GM12878 (cell line): ENCODE measurements around the gene PAPOLA. TPM values are rescaled to one million over a fixed set of nuclear protein-coding genes. Genes with fewer than 3 reads are reported as not detected.

Source experiments
- ATAC-seq: fragments of 200-7000 bp; cut with Tn5 transposase; 3 replicates; pipeline ENCODE4 v1.9.1; 2020; ENCODE audit warnings: mild to moderate bottlenecking, moderate library complexity
- BruUV-seq: library from RNA; stranded (reverse); fragments of 400-500 nt; replicated peaks from 2 replicates; lab custom pipeline; 2021; lab: Mats Ljungman, UMichigan
- CTCF ChIA-PET: fragments of 300-600 bp; sonication (Branson Sonifier 250); formaldehyde crosslinking; extraction: SDS; loops from one replicate; lab custom pipeline; 2021; ENCODE audit warnings: inconsistent platforms; lab: Yijun Ruan, JAX
- POLR2A ChIA-PET: fragments of 350-600 bp; formaldehyde crosslinking; extraction: SDS; loops from one replicate; lab custom pipeline; 2021; ENCODE audit warnings: inconsistent platforms; lab: Charles Lee
- RAD21 ChIA-PET: fragments of 300-600 bp; sonication (Branson Sonifier 250); formaldehyde crosslinking; loops from one replicate; lab custom pipeline; 2023; ENCODE audit warnings: antibody characterized with exemption; ENCODE audit not compliant: unreplicated experiment; lab: Charles Lee
- SMC1A ChIA-PET: fragments of 300-600 bp; sonication (Branson Sonifier 250); formaldehyde crosslinking; loops from one replicate; lab custom pipeline; 2023; ENCODE audit not compliant: unreplicated experiment, uncharacterized antibody; lab: Charles Lee
- DNase-seq: peaks from one replicate; pipeline ENCODE4 v3.0.0-alpha.2; 2011; ENCODE audit warnings: low read depth, low spot score
- FAIRE-seq: peaks from 3 replicates; lab custom pipeline; 2011; peaks lifted over from hg19 to GRCh38; lab: Jason Lieb, UNC
- H2AFZ ChIP-seq: 2 replicates; pipeline ENCODE4 v1.6.0; 2011; ENCODE audit warnings: low read depth, low read length, control low read depth; ENCODE audit not compliant: control insufficient read depth
- H3K27ac ChIP-seq: 2 replicates; pipeline ENCODE4 v1.5.1; 2011; ENCODE audit warnings: control low read depth; ENCODE audit not compliant: control insufficient read depth, insufficient read depth
- H3K27me3 ChIP-seq, 2 experiments: replicated peaks in 1 of 2; 2 replicates each; pipeline versions ENCODE4 v1.6.0 to v1.6.1; 2011; ENCODE audit warnings: low read length in 1 of 2; ENCODE audit not compliant: control insufficient read depth in 2 of 2, insufficient read depth in 2 of 2
- H3K36me3 ChIP-seq, 2 experiments: 2 replicates each; pipeline ENCODE4 v1.5.1; 2011; ENCODE audit warnings: low read length in 1 of 2; ENCODE audit not compliant: control insufficient read depth in 2 of 2, insufficient read depth in 2 of 2
- H3K4me1 ChIP-seq: 2 replicates; pipeline ENCODE4 v1.6.1; 2011; ENCODE audit warnings: mild to moderate bottlenecking, low read length, moderate library complexity, mixed read lengths; ENCODE audit not compliant: control insufficient read depth, insufficient read depth
- H3K4me2 ChIP-seq: 2 replicates; pipeline ENCODE4 v1.6.0; 2011; ENCODE audit warnings: control low read depth; ENCODE audit not compliant: control insufficient read depth, insufficient read depth
- H3K4me3 ChIP-seq: fragments of 200-600 bp; sonication (generic); 2 replicates; pipeline ENCODE4 v1.5.1; 2016
- H3K79me2 ChIP-seq: 2 replicates; pipeline ENCODE4 v1.6.0; 2011; ENCODE audit warnings: low read length; ENCODE audit not compliant: control insufficient read depth, insufficient read depth
- H3K9ac ChIP-seq: 2 replicates; pipeline ENCODE4 v1.8.0; 2011; ENCODE audit warnings: low read length, control low read depth, mixed read lengths; ENCODE audit not compliant: control insufficient read depth, insufficient read depth
- H3K9me3 ChIP-seq: replicated peaks from 3 replicates; pipeline ENCODE4 v1.5.1; 2011; ENCODE audit warnings: mild to moderate bottlenecking, low read length; ENCODE audit not compliant: control insufficient read depth, insufficient read depth
- H4K20me1 ChIP-seq: 2 replicates; pipeline ENCODE4 v1.6.0; 2011; ENCODE audit not compliant: control insufficient read depth, insufficient read depth
- BMI1 ChIP-seq: fragments of 450-650 bp; IDR thresholded peaks from 2 replicates; pipeline ENCODE4 v1.6.1; 2016; ENCODE audit warnings: mild to moderate bottlenecking, moderate library complexity, borderline replicate concordance
- CBX5 ChIP-seq: sonication (generic); IDR thresholded peaks from 2 replicates; pipeline ENCODE4 v1.6.1; 2016; ENCODE audit warnings: low read depth, moderate library complexity, mild to moderate bottlenecking, inconsistent platforms
- ESRRA ChIP-seq: IDR thresholded peaks from 2 replicates; pipeline ENCODE4 v1.6.1; 2012; ENCODE audit warnings: mild to moderate bottlenecking, low read length, improper control_type of control experiment
- HDGF ChIP-seq: fragments of 450-650 bp; IDR thresholded peaks from 2 replicates; pipeline ENCODE4 v1.6.1; 2016; ENCODE audit warnings: antibody characterized with exemption
- IKZF1 ChIP-seq: fragments of 450-650 bp; conservative IDR thresholded peaks from 2 replicates; pipeline ENCODE4 v1.6.1; 2017; ENCODE audit warnings: antibody characterized with exemption, mild to moderate bottlenecking
- LARP7 ChIP-seq: fragments of 450-650 bp; IDR thresholded peaks from 2 replicates; pipeline ENCODE4 v1.6.1; 2017; ENCODE audit warnings: mild to moderate bottlenecking
- MEF2A ChIP-seq: IDR thresholded peaks from 2 replicates; pipeline ENCODE4 v1.6.1; 2011; ENCODE audit warnings: low read depth, mild to moderate bottlenecking, low read length, moderate library complexity; ENCODE audit not compliant: insufficient read depth
- MXI1 ChIP-seq: fragments of 150-350 bp; IDR thresholded peaks from 2 replicates; pipeline ENCODE4 v1.6.1; 2011; ENCODE audit warnings: low read depth, mild to moderate bottlenecking, inconsistent platforms, low read length, improper control_type of control experiment
- ZBTB11 ChIP-seq: fragments of 450-650 bp; formaldehyde crosslinking; IDR thresholded peaks from 2 replicates; pipeline ENCODE4 v1.5.0; 2022; ENCODE audit warnings: mild to moderate bottlenecking, missing genetic modification characterization
- ZZZ3 ChIP-seq: IDR thresholded peaks from 2 replicates; pipeline ENCODE4 v1.6.1; 2011; ENCODE audit warnings: low read depth; ENCODE audit not compliant: control insufficient read depth, insufficient read length
- WGBS: methylation state at CpG from one replicate; pipeline ENCODE4 v1.1.6; 2016; ENCODE audit warnings: low lambda C conversion rate; ENCODE audit not compliant: insufficient replicate concordance, insufficient coverage; ENCODE audit errors: missing lambda C conversion rate; 5-methylcytosine and 5-hydroxymethylcytosine counted together
- in situ Hi-C: fragments of 300-500 bp; cut with MboI; formaldehyde crosslinking; loops from 9 replicates; pipeline ENCODE4 v1.14.3; 2018; ENCODE audit warnings: mixed read lengths
- intact Hi-C: fragments of 100-400 bp; cut with micrococcal nuclease; formaldehyde crosslinking; loops from one replicate; pipeline ENCODE4 v1.14.2; 2022; ENCODE audit not compliant: unreplicated experiment
- polyA plus RNA-seq, 11 experiments: library from polyadenylated mRNA; depleted of rRNA in 4 of 11; unstranded in 6 of 11; stranded (reverse) in 5 of 11; fragments of >200 nt; fragmentation: Nextera tagmentation in 4 of 11; fragmentation: Illumina TruSeq in 1 of 11; extraction: Ambion mirVana in 4 of 11; extraction: Trizol in 1 of 11; gene quantifications; 1 replicate in 1 of 11; 2 replicates in 10 of 11; pipeline versions ENCODE4 v1.2.1 to v1.2.3, GENCODE V29; 2011 to 2016; ENCODE audit warnings: inconsistent platforms in 2 of 11, missing spikeins in 2 of 11, low read depth in 1 of 11
- total RNA-seq, 4 experiments: library from RNA; depleted of rRNA in 3 of 4; stranded (reverse); fragments of >200 nt in 3 of 4; fragmentation: Illumina TruSeq in 1 of 4; extraction: Trizol in 1 of 4; gene quantifications; 2 replicates each; pipeline versions ENCODE4 v1.2.1 to v1.2.3, GENCODE V29; 2013 to 2021
- TF ChIP-seq, protein P1 (sequence below): fragments of 450-650 bp; IDR thresholded peaks from 2 replicates; pipeline ENCODE4 v1.6.1; 2017; ENCODE audit warnings: mild to moderate bottlenecking, moderate library complexity
- TF ChIP-seq, protein P2 (sequence below): fragments of 450-650 bp; formaldehyde crosslinking; IDR thresholded peaks from 2 replicates; pipeline ENCODE4 v1.4.0; 2020; ENCODE audit warnings: mild to moderate bottlenecking, moderate library complexity

Gene PAPOLA
- total and polyA plus RNA-seq, 10 of the 15 experiments (the other 5 are each of a cell fraction or from before 2014, with no cell fraction given), result 46.0 to 185 (median 114) TPM

GRCh38 chr14:96576359-96576758 lies 74.2 kb downstream of the PAPOLA start (continued):
- TF ChIP-seq, protein P1, sequence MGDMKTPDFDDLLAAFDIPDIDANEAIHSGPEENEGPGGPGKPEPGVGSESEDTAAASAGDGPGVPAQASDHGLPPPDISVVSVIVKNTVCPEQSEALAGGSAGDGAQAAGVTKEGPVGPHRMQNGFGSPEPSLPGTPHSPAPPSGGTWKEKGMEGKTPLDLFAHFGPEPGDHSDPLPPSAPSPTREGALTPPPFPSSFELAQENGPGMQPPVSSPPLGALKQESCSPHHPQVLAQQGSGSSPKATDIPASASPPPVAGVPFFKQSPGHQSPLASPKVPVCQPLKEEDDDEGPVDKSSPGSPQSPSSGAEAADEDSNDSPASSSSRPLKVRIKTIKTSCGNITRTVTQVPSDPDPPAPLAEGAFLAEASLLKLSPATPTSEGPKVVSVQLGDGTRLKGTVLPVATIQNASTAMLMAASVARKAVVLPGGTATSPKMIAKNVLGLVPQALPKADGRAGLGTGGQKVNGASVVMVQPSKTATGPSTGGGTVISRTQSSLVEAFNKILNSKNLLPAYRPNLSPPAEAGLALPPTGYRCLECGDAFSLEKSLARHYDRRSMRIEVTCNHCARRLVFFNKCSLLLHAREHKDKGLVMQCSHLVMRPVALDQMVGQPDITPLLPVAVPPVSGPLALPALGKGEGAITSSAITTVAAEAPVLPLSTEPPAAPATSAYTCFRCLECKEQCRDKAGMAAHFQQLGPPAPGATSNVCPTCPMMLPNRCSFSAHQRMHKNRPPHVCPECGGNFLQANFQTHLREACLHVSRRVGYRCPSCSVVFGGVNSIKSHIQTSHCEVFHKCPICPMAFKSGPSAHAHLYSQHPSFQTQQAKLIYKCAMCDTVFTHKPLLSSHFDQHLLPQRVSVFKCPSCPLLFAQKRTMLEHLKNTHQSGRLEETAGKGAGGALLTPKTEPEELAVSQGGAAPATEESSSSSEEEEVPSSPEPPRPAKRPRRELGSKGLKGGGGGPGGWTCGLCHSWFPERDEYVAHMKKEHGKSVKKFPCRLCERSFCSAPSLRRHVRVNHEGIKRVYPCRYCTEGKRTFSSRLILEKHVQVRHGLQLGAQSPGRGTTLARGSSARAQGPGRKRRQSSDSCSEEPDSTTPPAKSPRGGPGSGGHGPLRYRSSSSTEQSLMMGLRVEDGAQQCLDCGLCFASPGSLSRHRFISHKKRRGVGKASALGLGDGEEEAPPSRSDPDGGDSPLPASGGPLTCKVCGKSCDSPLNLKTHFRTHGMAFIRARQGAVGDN, result no peak

DNA sequence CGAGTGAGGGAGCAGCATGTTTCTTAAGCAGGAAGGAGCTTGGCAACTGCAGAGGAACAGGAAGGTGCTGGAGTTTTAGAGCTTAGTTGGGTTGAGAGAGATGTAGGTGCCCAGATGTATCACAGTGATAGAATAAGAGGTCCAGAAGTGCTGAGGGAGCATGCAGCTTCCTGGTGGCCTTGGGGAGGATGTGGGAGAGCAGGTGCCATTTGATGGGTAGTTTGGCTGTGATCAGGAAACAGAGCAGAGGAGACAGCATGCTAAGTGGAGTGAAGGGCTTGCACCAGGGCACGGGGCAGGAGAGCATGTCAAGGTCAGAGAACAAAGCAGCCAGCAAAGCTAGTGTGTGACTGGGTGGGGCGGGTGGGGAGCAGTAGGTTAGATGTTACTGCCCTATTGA lies 74.8 kb downstream of the PAPOLA start:
- Histone ChIP-seq H2AFZ (no peak overlapping the region), H3K79me2 (no peaks in the 10 kb centered on the region)
- SMC1A ChIA-PET, result interaction anchor here (1.0 to 1.7 kb wide), 3 partner anchors 11 to 163 kb away, joined by 3 to 7 read pairs (median 5); no protein-coding TSS in a partner anchor
- TF ChIP-seq MEF2A, result no peak
- TF ChIP-seq MXI1, result no peak
- TF ChIP-seq ESRRA, result no peak
- TF ChIP-seq LARP7, result no peak
- TF ChIP-seq IKZF1, result no peak
- TF ChIP-seq HDGF, result no peak
- TF ChIP-seq CBX5, result no peak
- TF ChIP-seq, protein P2, sequence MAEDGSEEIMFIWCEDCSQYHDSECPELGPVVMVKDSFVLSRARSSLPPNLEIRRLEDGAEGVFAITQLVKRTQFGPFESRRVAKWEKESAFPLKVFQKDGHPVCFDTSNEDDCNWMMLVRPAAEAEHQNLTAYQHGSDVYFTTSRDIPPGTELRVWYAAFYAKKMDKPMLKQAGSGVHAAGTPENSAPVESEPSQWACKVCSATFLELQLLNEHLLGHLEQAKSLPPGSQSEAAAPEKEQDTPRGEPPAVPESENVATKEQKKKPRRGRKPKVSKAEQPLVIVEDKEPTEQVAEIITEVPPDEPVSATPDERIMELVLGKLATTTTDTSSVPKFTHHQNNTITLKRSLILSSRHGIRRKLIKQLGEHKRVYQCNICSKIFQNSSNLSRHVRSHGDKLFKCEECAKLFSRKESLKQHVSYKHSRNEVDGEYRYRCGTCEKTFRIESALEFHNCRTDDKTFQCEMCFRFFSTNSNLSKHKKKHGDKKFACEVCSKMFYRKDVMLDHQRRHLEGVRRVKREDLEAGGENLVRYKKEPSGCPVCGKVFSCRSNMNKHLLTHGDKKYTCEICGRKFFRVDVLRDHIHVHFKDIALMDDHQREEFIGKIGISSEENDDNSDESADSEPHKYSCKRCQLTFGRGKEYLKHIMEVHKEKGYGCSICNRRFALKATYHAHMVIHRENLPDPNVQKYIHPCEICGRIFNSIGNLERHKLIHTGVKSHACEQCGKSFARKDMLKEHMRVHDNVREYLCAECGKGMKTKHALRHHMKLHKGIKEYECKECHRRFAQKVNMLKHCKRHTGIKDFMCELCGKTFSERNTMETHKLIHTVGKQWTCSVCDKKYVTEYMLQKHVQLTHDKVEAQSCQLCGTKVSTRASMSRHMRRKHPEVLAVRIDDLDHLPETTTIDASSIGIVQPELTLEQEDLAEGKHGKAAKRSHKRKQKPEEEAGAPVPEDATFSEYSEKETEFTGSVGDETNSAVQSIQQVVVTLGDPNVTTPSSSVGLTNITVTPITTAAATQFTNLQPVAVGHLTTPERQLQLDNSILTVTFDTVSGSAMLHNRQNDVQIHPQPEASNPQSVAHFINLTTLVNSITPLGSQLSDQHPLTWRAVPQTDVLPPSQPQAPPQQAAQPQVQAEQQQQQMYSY (CRISPR knock-in tag), result no peak
- TF ChIP-seq ZBTB11 (CRISPR knock-in tag), result no peak
- no peak for TF ChIP-seq ZZZ3
- TF ChIP-seq BMI1, result no peak

More for the DNA sequence above, 74.8 kb downstream of the PAPOLA start:
- ChIA-PET POLR2A (no interaction called here), RAD21 (interaction anchor here (1.1 kb wide), 1 partner anchor 165 kb away, joined by 4 read pairs; no protein-coding TSS in a partner anchor), CTCF (interaction anchor here (0.6 to 2.7 kb wide), 6 partner anchors 9 to 209 kb away, joined by 3 to 14 read pairs (median 4); no protein-coding TSS in a partner anchor)
- FAIRE-seq (no peak), ATAC-seq (peak; percentile 33), DNase-seq (no peak)
- no peak overlapping the region for H3K4me2 ChIP-seq
- H4K20me1 ChIP-seq, result no peaks in the 10 kb centered on the region
- H3K27ac ChIP-seq, result no peak overlapping the region
- H3K4me1 ChIP-seq, result no peaks in the 10 kb centered on the region
- 10% methylated on average over 3 of the region's 3 CpGs for WGBS
- no peaks in the 10 kb centered on the region for H3K9me3 ChIP-seq
- BruUV-seq, result no TSS peak
- H3K36me3 ChIP-seq, result peaks cover 0 to 4% of the 10 kb centered on the region in 2 experiments; a peak in 1 of 4 replicates
- in situ Hi-C loops (no loop called here), intact Hi-C loops (no loop called here)
- no peaks in the 10 kb centered on the region for H3K27me3 ChIP-seq
- H3K4me3 ChIP-seq, result no peak overlapping the region
- H3K9ac ChIP-seq, result no peak overlapping the region
